H9 (cell line): Measurements from ENCODE around the gene LMF1. TPM values are rescaled to one million over a fixed set of nuclear protein-coding genes. Genes with fewer than 3 reads are reported as not detected.

Experiments used
- DNase-seq: peaks from one replicate; pipeline ENCODE4 v3.0.0-alpha.2; 2017
- H2AFZ ChIP-seq: one replicate; pipeline ENCODE4 v1.6.1; 2013; ENCODE audit warnings: mild to moderate bottlenecking, low read length, control low read depth, moderate library complexity
- H2AK5ac ChIP-seq: 2 replicates; pipeline ENCODE4 v1.6.1; 2013; ENCODE audit warnings: low read length, control low read depth, mixed read lengths; ENCODE audit not compliant: insufficient read length
- H2BK120ac ChIP-seq: one replicate; pipeline ENCODE4 v1.6.1; 2013; ENCODE audit warnings: low read depth, mild to moderate bottlenecking, low read length, control low read depth, inconsistent platforms; ENCODE audit not compliant: poor library complexity, severe bottlenecking
- H2BK12ac ChIP-seq: 2 replicates; pipeline ENCODE4 v1.6.1; 2013; ENCODE audit warnings: low read length, control low read depth, mixed read lengths, low read depth; ENCODE audit not compliant: insufficient read length
- H2BK15ac ChIP-seq: 2 replicates; pipeline ENCODE4 v1.6.1; 2013; ENCODE audit warnings: low read depth, low read length, control low read depth
- H2BK20ac ChIP-seq: one replicate; pipeline ENCODE4 v1.6.1; 2013; ENCODE audit warnings: low read depth, mild to moderate bottlenecking, low read length, control low read depth, inconsistent platforms; ENCODE audit not compliant: poor library complexity, severe bottlenecking
- H2BK5ac ChIP-seq: 2 replicates; pipeline ENCODE4 v1.6.1; 2013; ENCODE audit warnings: low read length, control low read depth, mixed read lengths; ENCODE audit not compliant: insufficient read length
- H3K14ac ChIP-seq: 2 replicates; pipeline ENCODE4 v1.6.1; 2013; ENCODE audit warnings: low read length, control low read depth; ENCODE audit not compliant: insufficient read depth
- H3K18ac ChIP-seq: 2 replicates; pipeline ENCODE4 v1.6.1; 2013; ENCODE audit warnings: low read depth, mild to moderate bottlenecking, mixed read lengths, low read length, control low read depth; ENCODE audit not compliant: insufficient read length
- H3K23ac ChIP-seq: 2 replicates; pipeline ENCODE4 v1.6.1; 2013; ENCODE audit warnings: low read length, control low read depth, mixed read lengths, low read depth; ENCODE audit not compliant: insufficient read length
- H3K23me2 ChIP-seq: 2 replicates; pipeline ENCODE4 v1.6.1; 2013; ENCODE audit warnings: low read depth, mild to moderate bottlenecking, mixed read lengths, low read length, control low read depth; ENCODE audit not compliant: insufficient read length, poor library complexity, severe bottlenecking
- H3K27ac ChIP-seq: 2 replicates; pipeline ENCODE4 v1.5.1; 2013; ENCODE audit warnings: low read length, control low read depth, mixed read lengths, low read depth; ENCODE audit not compliant: insufficient read length
- H3K27me3 ChIP-seq: 2 replicates; pipeline ENCODE4 v1.6.1; 2013; ENCODE audit warnings: low read length, control low read depth, inconsistent platforms; ENCODE audit not compliant: insufficient read depth
- H3K4ac ChIP-seq: 2 replicates; pipeline ENCODE4 v1.6.1; 2013; ENCODE audit warnings: low read depth, mild to moderate bottlenecking, control low read depth, inconsistent platforms, low read length, moderate library complexity
- H3K4me1 ChIP-seq: 2 replicates; pipeline ENCODE4 v1.6.1; 2013; ENCODE audit warnings: low read length, control low read depth, inconsistent platforms; ENCODE audit not compliant: insufficient read depth
- H3K4me2 ChIP-seq: 2 replicates; pipeline ENCODE4 v1.6.1; 2013; ENCODE audit warnings: low read length, control low read depth, mixed read lengths; ENCODE audit not compliant: insufficient read length, insufficient read depth
- H3K56ac ChIP-seq: 2 replicates; pipeline ENCODE4 v1.6.1; 2013; ENCODE audit warnings: low read depth, mild to moderate bottlenecking, mixed read lengths, low read length, control low read depth; ENCODE audit not compliant: insufficient read length
- H3K79me1 ChIP-seq: 2 replicates; pipeline ENCODE4 v1.6.1; 2013; ENCODE audit warnings: low read depth, mild to moderate bottlenecking, moderate library complexity, low read length, control low read depth, inconsistent platforms; ENCODE audit not compliant: insufficient read depth, poor library complexity, severe bottlenecking
- H3K79me2 ChIP-seq: 2 replicates; pipeline ENCODE4 v1.6.1; 2013; ENCODE audit warnings: low read length, control low read depth, inconsistent platforms; ENCODE audit not compliant: insufficient read depth
- H3K9ac ChIP-seq: 2 replicates; pipeline ENCODE4 v1.6.1; 2013; ENCODE audit warnings: low read length, control low read depth, mixed read lengths; ENCODE audit not compliant: insufficient read length; ENCODE audit errors: extremely low read depth
- H3K9me3 ChIP-seq: one replicate; pipeline ENCODE4 v1.6.1; 2013; ENCODE audit warnings: low read depth, low read length, inconsistent platforms; ENCODE audit not compliant: control insufficient read depth
- H3T11ph ChIP-seq: one replicate; pipeline ENCODE4 v1.6.1; 2013; ENCODE audit warnings: mild to moderate bottlenecking, low read length, control low read depth, inconsistent platforms
- H4K20me1 ChIP-seq: one replicate; pipeline ENCODE4 v1.6.1; 2013; ENCODE audit not compliant: control insufficient read depth, insufficient read length, insufficient read depth
- H4K5ac ChIP-seq: 2 replicates; pipeline ENCODE4 v1.6.1; 2013; ENCODE audit warnings: low read depth, mild to moderate bottlenecking, mixed read lengths, low read length, control low read depth; ENCODE audit not compliant: insufficient read length
- H4K8ac ChIP-seq: replicated peaks from 2 replicates; pipeline ENCODE4 v1.6.1; 2013; ENCODE audit warnings: low read length, control low read depth, mixed read lengths, low read depth; ENCODE audit not compliant: insufficient read length
- H4K91ac ChIP-seq: 2 replicates; pipeline ENCODE4 v1.6.1; 2013; ENCODE audit warnings: low read depth, mild to moderate bottlenecking, moderate library complexity, mixed read lengths, low read length, control low read depth; ENCODE audit not compliant: insufficient read length
- H3K27ac Mint-ChIP-seq, 3 experiments: 2 replicates in 2 of 3; 3 replicates in 1 of 3; pipeline ENCODE4 v1.8.0; 2020 to 2021; ENCODE audit warnings: mixed read lengths in 3 of 3, mild to moderate bottlenecking in 1 of 3, moderate library complexity in 1 of 3
- H3K27me3 Mint-ChIP-seq: 2 replicates; pipeline ENCODE4 v1.8.0; 2021; ENCODE audit warnings: low read depth, mild to moderate bottlenecking, moderate library complexity, mixed read lengths
- H3K36me3 Mint-ChIP-seq, 3 experiments: 2 replicates in 2 of 3; 3 replicates in 1 of 3; pipeline ENCODE4 v1.8.0; 2020 to 2021; ENCODE audit warnings: low read depth in 3 of 3, mixed read lengths in 3 of 3; ENCODE audit not compliant: insufficient read depth in 1 of 3
- H3K4me1 Mint-ChIP-seq, 2 experiments: 2 replicates each; pipeline ENCODE4 v1.8.0; 2020; ENCODE audit warnings: mixed read lengths in 2 of 2
- H3K4me3 Mint-ChIP-seq, 2 experiments: 2 replicates in 1 of 2; 3 replicates in 1 of 2; pipeline ENCODE4 v1.8.0; 2020 to 2021; ENCODE audit warnings: mild to moderate bottlenecking in 2 of 2, mixed read lengths in 2 of 2, moderate library complexity in 1 of 2
- H3K9me3 Mint-ChIP-seq, 2 experiments: 2 replicates in 1 of 2; 3 replicates in 1 of 2; pipeline ENCODE4 v1.8.0; 2020; ENCODE audit warnings: mild to moderate bottlenecking in 2 of 2, mixed read lengths in 2 of 2, moderate library complexity in 1 of 2
- WGBS: extraction: QIAGEN DNeasy Blood & Tissue Kit; methylation state at CpG from one replicate; pipeline ENCODE4 v1.1.7; 2013; ENCODE audit warnings: missing lambda C conversion rate, low lambda C conversion rate, mixed read lengths; ENCODE audit not compliant: insufficient read length; ENCODE audit errors: extremely low coverage; 5-methylcytosine and 5-hydroxymethylcytosine counted together
- total RNA-seq: library from RNA; stranded (reverse); gene quantifications from 2 replicates; pipeline ENCODE4 v1.2.1, GENCODE V29; 2021
- TF ChIP-seq, protein P1 (sequence below): fragments of 200-600 bp; sonication (generic); conservative IDR thresholded peaks from 3 replicates; pipeline ENCODE4 v1.8.0; 2021; ENCODE audit warnings: antibody characterized with exemption, mild to moderate bottlenecking

The LMF1 gene
- total RNA-seq, 1 experiment from 2014 or later: 7.1 TPM

DNA sequence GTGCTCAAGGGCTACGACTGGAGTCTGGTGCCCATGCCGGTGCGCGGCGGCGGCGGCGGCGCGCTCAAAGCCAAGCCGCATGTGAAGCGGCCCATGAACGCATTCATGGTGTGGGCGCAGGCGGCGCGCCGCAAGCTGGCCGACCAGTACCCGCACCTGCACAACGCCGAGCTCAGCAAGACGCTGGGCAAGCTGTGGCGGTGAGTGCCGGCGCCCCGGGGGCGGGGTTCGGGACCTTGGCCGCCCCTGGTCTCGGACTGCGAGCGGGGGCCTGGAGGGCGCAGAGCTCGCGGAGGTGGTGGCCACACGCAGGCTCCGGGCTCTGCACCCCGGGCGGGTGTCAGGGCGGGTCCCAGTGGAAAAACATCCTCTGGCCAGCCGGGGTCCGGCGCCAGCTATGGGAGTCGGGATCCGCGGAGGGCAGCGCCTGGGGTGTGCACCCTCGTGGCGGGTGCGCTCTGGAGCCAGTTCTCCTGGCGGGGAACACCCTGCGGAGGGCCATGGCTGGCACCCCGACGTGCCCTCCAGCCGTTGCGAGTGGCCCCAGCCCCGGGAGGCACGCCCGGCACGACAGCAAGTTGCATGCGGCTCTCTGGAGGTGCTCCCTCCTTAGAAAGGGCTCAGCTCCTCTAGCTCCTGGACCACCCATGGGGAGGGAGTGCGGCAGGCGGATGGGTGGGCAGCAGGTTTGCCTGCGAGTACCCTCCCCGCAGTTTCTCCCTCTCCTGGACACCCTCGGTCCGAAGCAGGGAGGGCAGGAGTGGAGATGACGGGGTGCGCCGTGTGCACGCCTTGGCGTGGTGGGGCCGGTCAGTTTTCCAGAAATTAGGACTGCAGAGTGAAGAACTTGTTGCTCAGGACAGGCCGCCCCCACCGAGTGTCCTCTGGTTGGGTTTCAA, 11.6 kb upstream of the LMF1 start:
- Histone ChIP-seq H2BK15ac (no peak overlapping the region; the same call in 1 of the 2 replicates), H2BK20ac (no peak overlapping the region), H2BK12ac (no peak overlapping the region), H3K9ac (no peak overlapping the region), H3K4me2 (peak overlapping the region; percentile 42), H3K14ac (peak overlapping the region; percentile 18; the same call in 1 of the 2 replicates), H4K20me1 (no peaks in the 10 kb centered on the region), H3K18ac (no peak overlapping the region), H3K23me2 (peaks cover 10% of the 10 kb centered on the region), H4K8ac (no peak overlapping the region), H3K4me1 (no peaks in the 10 kb centered on the region), H3K56ac (no peak overlapping the region), H3T11ph (no peak overlapping the region), H3K79me2 (no peaks in the 10 kb centered on the region), H3K23ac (no peak overlapping the region), H4K5ac (no peak overlapping the region), H4K91ac (no peak overlapping the region), H3K9me3 (no peaks in the 10 kb centered on the region), H3K4ac (no peak overlapping the region), H3K27ac (no peak overlapping the region), H2BK5ac (no peak overlapping the region), H3K27me3 (peaks cover 14% of the 10 kb centered on the region; the same call in 1 of the 2 replicates), H2BK120ac (no peak overlapping the region), H2AFZ (no peak overlapping the region), H3K79me1 (no peaks in the 10 kb centered on the region), H2AK5ac (no peak overlapping the region)
- H3K27me3 Mint-ChIP-seq: peaks cover 39% of the 10 kb centered on the region
- no peak overlapping the region for H3K27ac Mint-ChIP-seq
- DNase-seq: no peak
- TF ChIP-seq, protein P1, sequence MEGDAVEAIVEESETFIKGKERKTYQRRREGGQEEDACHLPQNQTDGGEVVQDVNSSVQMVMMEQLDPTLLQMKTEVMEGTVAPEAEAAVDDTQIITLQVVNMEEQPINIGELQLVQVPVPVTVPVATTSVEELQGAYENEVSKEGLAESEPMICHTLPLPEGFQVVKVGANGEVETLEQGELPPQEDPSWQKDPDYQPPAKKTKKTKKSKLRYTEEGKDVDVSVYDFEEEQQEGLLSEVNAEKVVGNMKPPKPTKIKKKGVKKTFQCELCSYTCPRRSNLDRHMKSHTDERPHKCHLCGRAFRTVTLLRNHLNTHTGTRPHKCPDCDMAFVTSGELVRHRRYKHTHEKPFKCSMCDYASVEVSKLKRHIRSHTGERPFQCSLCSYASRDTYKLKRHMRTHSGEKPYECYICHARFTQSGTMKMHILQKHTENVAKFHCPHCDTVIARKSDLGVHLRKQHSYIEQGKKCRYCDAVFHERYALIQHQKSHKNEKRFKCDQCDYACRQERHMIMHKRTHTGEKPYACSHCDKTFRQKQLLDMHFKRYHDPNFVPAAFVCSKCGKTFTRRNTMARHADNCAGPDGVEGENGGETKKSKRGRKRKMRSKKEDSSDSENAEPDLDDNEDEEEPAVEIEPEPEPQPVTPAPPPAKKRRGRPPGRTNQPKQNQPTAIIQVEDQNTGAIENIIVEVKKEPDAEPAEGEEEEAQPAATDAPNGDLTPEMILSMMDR: no peak
- H3K9me3 Mint-ChIP-seq: no peaks in the 10 kb centered on the region
- WGBS: no CpG with 5 or more reads among the region's 76 CpGs
- peaks cover 3 to 10% of the 10 kb centered on the region in 2 experiments; a peak in 3 of 4 replicates for H3K4me1 Mint-ChIP-seq
- H3K36me3 Mint-ChIP-seq: peaks cover 0 to 2% (median 0%) of the 10 kb centered on the region in 3 experiments; a peak in 3 of 7 replicates
- H3K4me3 Mint-ChIP-seq: peak overlapping the region; percentile 58 to 81
